Spinal cord (tissue), 10 donors: ENCODE data around the gene RGR. TPM values are rescaled to one million over a fixed set of nuclear protein-coding genes. Genes with fewer than 3 reads are reported as not detected.

Source experiments
- DNase-seq, 6 donors: peaks; one replicate each; pipeline versions ENCODE4 v3.0.0 to v3.0.0-alpha.2; 2013 to 2015; ENCODE audit warnings: low spot score in 6 of 6, low read depth in 4 of 6
- H3K27ac ChIP-seq: one replicate; pipeline ENCODE4 v1.5.1; 2013; ENCODE audit warnings: low read depth, low read length, control low read depth
- H3K27me3 ChIP-seq: one replicate; pipeline ENCODE4 v1.6.1; 2013; ENCODE audit warnings: low read length; ENCODE audit not compliant: control insufficient read depth, insufficient read depth
- H3K36me3 ChIP-seq: one replicate; pipeline ENCODE4 v1.6.1; 2013; ENCODE audit warnings: low read length; ENCODE audit not compliant: control insufficient read depth, insufficient read depth
- H3K4me1 ChIP-seq: one replicate; pipeline ENCODE4 v1.6.1; 2013; ENCODE audit warnings: low read length; ENCODE audit not compliant: control insufficient read depth, insufficient read depth
- H3K4me3 ChIP-seq: one replicate; pipeline ENCODE4 v1.5.1; 2013; ENCODE audit warnings: low read depth, low read length, control low read depth
- H3K9me3 ChIP-seq: one replicate; pipeline ENCODE4 v1.6.1; 2013; ENCODE audit warnings: low read length; ENCODE audit not compliant: control insufficient read depth, insufficient read depth
- WGBS: methylation state at CpG from one replicate; pipeline ENCODE4 v1.1.5; 2013; ENCODE audit warnings: missing lambda C conversion rate; ENCODE audit not compliant: insufficient coverage; 5-methylcytosine and 5-hydroxymethylcytosine counted together
- polyA plus RNA-seq, 2 donors: library from polyadenylated mRNA; unstranded; fragments of 120-200 nt; gene quantifications; one replicate each; pipeline ENCODE4 v1.2.1, GENCODE V29; 2013; ENCODE audit not compliant: insufficient read length in 2 of 2
- total RNA-seq, 2 donors: library from RNA; depleted of rRNA in 1 of 2; stranded (reverse); fragments of 120-200 nt in 1 of 2; fragments of >200 nt in 1 of 2; gene quantifications; one replicate each; pipeline versions ENCODE4 v1.2.3 to v1.2.4, GENCODE V29; 2013 to 2014
- donor health status: healthy.

The RGR gene
- total and polyA plus RNA-seq, 4 donors: 3.4 to 12.1 (median 6.3) TPM

- 69% methylated on average over 12 of the region's 12 CpGs for WGBS
- Histone ChIP-seq H3K4me1 (peaks cover 21% of the 10 kb centered on the region), H3K4me3 (no peak overlapping the region), H3K27ac (no peak overlapping the region), H3K36me3 (peaks cover 2% of the 10 kb centered on the region), H3K9me3 (no peaks in the 10 kb centered on the region), H3K27me3 (no peaks in the 10 kb centered on the region)
- no peak for DNase-seq
Observed at GRCh38 chr10:84248794-84249193, 3.9 kb downstream of the RGR start.

GRCh38 chr10:84254552-84255478, 10.0 kb downstream of the RGR start:
- H3K27ac ChIP-seq: no peak overlapping the region
- DNase-seq: no peak
- H3K4me3 ChIP-seq: no peak overlapping the region
- no peaks in the 10 kb centered on the region for H3K27me3 ChIP-seq
- WGBS: 67% methylated on average over 6 of the region's 10 CpGs
- H3K4me1 ChIP-seq: peaks cover 14% of the 10 kb centered on the region
- H3K9me3 ChIP-seq: no peaks in the 10 kb centered on the region
- no peaks in the 10 kb centered on the region for H3K36me3 ChIP-seq

GRCh38 chr10:84256510-84257342, 11.9 kb downstream of the RGR start:
- Histone ChIP-seq H3K36me3 (no peaks in the 10 kb centered on the region), H3K4me3 (no peak overlapping the region)
- peak in 3 of 6 donors; percentile 28 to 85 (median 72) for DNase-seq

GRCh38 chr10:84257343-84258020, 12.6 kb downstream of the RGR start:
- Histone ChIP-seq H3K4me3 (no peak overlapping the region), H3K27ac (no peak overlapping the region), H3K4me1 (peaks cover 29% of the 10 kb centered on the region), H3K27me3 (no peaks in the 10 kb centered on the region), H3K9me3 (no peaks in the 10 kb centered on the region), H3K36me3 (no peaks in the 10 kb centered on the region)
- no peak for DNase-seq
- WGBS: 77% methylated on average over 15 of the region's 15 CpGs

More at GRCh38 chr10:84256510-84257342, 11.9 kb downstream of the RGR start:
- 27% methylated on average over 31 of the region's 35 CpGs for WGBS
- Histone ChIP-seq H3K9me3 (no peaks in the 10 kb centered on the region), H3K4me1 (peaks cover 22% of the 10 kb centered on the region), H3K27me3 (no peaks in the 10 kb centered on the region), H3K27ac (no peak overlapping the region)

GRCh38 chr10:84258034-84258695, 13.3 kb downstream of the RGR start:
- WGBS: 95% methylated on average over 6 of the region's 7 CpGs
- Histone ChIP-seq H3K9me3 (no peaks in the 10 kb centered on the region), H3K36me3 (no peaks in the 10 kb centered on the region), H3K27me3 (no peaks in the 10 kb centered on the region), H3K27ac (no peak overlapping the region), H3K4me1 (peaks cover 30% of the 10 kb centered on the region), H3K4me3 (no peak overlapping the region)
- no peak for DNase-seq

- WGBS: 85% methylated on average over 6 of the region's 7 CpGs
- H3K4me1 ChIP-seq: peaks cover 40% of the 10 kb centered on the region
- no peak overlapping the region for H3K27ac ChIP-seq
- no peaks in the 10 kb centered on the region for H3K36me3 ChIP-seq
- no peaks in the 10 kb centered on the region for H3K27me3 ChIP-seq
- H3K4me3 ChIP-seq: no peak overlapping the region
- peak in 1 of 6 donors; percentile 62 for DNase-seq
- H3K9me3 ChIP-seq: no peaks in the 10 kb centered on the region
Observed at GRCh38 chr10:84261236-84261915, 16.5 kb downstream of the RGR start.

- H3K36me3 ChIP-seq: no peaks in the 10 kb centered on the region
- no peak for DNase-seq
- H3K4me3 ChIP-seq: no peak overlapping the region
- WGBS: 78% methylated on average over 6 of the region's 13 CpGs
- H3K9me3 ChIP-seq: no peaks in the 10 kb centered on the region
- no peaks in the 10 kb centered on the region for H3K27me3 ChIP-seq
- H3K4me1 ChIP-seq: peaks cover 30% of the 10 kb centered on the region
- H3K27ac ChIP-seq: no peak overlapping the region
Observed at GRCh38 chr10:84262190-84262956, 17.5 kb downstream of the RGR start.

GRCh38 chr10:84263716-84264115, 18.9 kb downstream of the RGR start:
- DNase-seq: no peak
- no peaks in the 10 kb centered on the region for H3K9me3 ChIP-seq

More at GRCh38 chr10:84263716-84264115, 18.9 kb downstream of the RGR start:
- WGBS: 86% methylated on average over 3 of the region's 5 CpGs
- Histone ChIP-seq H3K4me1 (peaks cover 26% of the 10 kb centered on the region), H3K4me3 (no peak overlapping the region), H3K27me3 (no peaks in the 10 kb centered on the region), H3K36me3 (no peaks in the 10 kb centered on the region), H3K27ac (no peak overlapping the region)
